Stimulated activated naive CD8-positive, alpha-beta T cell treated with anti-CD3 and anti-CD28 coated beads, Interleukin-15, Interleukin-2, amounts not matched to agents 100 ng/mL and 50 ng/mL, for 24 hours (primary cell): ENCODE data around the gene TNFRSF1A.
"Not testable (repeated sequence)": the region's sequence is repeated elsewhere in the genome, so short reads cannot be mapped to it uniquely, and the experiment has no call there.

Experiments used
- H3K27ac Mint-ChIP-seq: one replicate; pipeline ENCODE4 v1.8.0; 2021; ENCODE audit warnings: mild to moderate bottlenecking, mixed read lengths
- H3K27me3 Mint-ChIP-seq: one replicate; pipeline ENCODE4 v1.8.0; 2021; ENCODE audit warnings: mixed read lengths
- H3K36me3 Mint-ChIP-seq: one replicate; pipeline ENCODE4 v1.8.0; 2021; ENCODE audit warnings: low read depth, mixed read lengths
- H3K4me1 Mint-ChIP-seq: one replicate; pipeline ENCODE4 v1.8.0; 2021; ENCODE audit warnings: low read depth, mixed read lengths
- H3K4me3 Mint-ChIP-seq: one replicate; pipeline ENCODE4 v1.8.0; 2021; ENCODE audit warnings: mild to moderate bottlenecking, mixed read lengths
- H3K9me3 Mint-ChIP-seq: one replicate; pipeline ENCODE4 v1.8.0; 2021; ENCODE audit warnings: mixed read lengths

The TNFRSF1A gene

DNA sequence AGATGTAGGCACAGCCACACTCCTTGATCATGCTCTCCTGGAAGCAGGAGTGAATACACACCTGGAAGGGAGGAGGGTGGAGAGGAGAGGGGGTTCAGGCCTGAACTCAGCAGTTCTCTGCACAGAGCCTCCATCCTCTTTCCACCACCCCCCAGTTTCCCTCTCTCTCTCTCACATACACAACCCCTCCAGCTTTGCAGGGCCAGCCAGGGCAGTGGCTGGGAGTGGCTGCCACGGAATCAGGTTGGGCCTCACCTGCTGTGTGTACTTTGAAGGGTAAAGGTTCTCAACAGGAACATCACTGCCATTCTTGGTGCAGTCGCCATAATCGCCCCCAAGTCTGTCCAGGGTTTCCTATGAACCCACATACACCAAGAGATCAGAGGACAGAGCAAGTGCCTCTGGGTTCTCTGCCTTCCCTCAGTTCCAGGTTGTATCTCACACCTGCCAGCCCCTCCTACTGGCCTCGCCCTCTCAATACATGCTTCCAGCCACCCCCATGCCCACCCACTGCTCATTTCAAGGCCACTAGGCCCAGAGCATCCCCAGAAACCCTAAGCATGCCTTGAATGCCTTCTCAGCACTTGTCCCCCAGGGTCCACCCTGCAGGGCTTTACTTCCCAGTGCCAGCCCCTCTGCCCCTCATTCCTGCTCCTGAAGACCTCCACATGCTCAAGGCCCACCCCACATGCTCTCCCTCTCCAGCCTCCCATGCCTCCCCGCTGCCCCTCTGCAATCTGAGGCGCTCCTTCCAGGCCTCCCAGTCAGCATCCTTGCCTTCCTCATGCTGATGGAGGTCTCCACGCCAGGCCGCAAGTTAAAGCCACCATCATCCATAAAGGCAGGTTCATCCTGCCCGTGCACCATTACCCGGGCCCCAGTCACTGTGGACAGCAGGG, 12.9 kb upstream of the TNFRSF1A start:
- no peak overlapping the region for H3K27ac Mint-ChIP-seq
- no peaks in the 10 kb centered on the region for H3K36me3 Mint-ChIP-seq
- H3K4me1 Mint-ChIP-seq, result no peaks in the 10 kb centered on the region
- H3K9me3 Mint-ChIP-seq, result no peaks in the 10 kb centered on the region
- peaks cover 5% of the 10 kb centered on the region for H3K27me3 Mint-ChIP-seq
- H3K4me3 Mint-ChIP-seq, result no peak overlapping the region

DNA sequence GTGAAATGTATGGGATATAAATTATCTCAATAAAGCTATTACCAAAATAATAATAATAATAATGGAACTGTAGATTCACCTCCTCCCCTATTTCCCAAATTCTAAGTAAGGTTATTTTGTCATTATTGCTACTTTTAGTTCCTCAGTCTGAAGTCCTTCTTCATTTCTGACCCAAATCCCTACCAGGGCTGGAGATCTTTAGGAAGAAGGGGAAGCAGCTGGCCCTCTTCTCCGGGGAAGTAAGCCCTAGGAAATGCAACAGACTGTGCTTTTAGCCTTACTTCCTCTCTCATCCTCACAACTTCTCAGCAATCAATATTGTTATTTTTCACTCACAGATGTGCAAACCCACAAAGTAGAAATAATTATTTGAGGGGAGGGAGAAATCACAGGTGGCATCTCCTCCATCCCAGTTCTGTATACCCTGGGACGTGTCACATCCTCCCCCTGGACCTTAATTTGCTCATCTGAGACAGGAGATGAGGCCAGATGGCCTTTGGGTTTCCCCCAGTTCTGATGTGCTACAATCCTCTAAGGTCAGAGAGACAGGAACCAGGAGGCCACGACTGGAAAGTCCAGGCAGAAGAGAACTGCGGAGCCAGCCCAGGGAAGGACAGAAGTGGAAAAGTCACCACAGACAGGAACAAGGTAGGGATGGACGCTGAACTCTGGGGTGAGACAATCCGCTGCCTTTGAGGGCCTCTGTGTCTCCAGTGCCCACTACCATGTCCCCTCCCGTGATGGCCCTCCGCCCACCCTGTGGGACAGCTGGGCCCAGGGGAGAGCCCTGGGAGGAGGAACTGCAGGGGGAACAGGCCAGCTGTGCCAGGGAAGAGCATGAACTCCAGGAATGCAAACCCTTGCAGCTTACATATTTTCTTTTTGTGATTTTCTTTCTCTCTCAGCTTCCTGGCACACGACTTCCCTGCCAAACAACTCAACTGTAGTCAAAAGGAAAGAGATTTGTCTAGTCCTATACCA, 10.6 kb upstream of the TNFRSF1A start:
- H3K27ac Mint-ChIP-seq, result no peak overlapping the region
- no peaks in the 10 kb centered on the region for H3K9me3 Mint-ChIP-seq
- no peak overlapping the region for H3K4me3 Mint-ChIP-seq
- peaks cover 5% of the 10 kb centered on the region for H3K27me3 Mint-ChIP-seq
- no peaks in the 10 kb centered on the region for H3K36me3 Mint-ChIP-seq
- peaks cover 1% of the 10 kb centered on the region for H3K4me1 Mint-ChIP-seq

DNA sequence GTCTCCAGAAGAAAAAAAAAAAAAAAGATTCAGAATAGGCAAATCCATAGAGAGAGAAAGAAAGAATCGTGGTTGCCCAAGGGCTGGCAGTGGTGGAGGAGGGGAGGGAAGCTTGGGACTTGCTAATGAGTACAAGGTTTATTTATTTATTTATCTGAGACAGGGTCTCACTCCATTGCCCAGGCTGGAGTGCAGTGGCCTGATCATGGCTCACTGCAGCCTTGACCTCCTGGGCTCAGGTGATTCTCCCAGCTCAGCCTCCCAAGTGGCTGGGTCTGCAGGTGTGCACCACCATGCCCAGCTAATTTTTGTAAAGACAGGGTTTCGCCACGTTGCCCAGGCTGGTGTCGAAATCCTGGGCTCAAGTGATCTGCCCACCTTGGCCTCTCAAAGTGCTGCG, 9.7 kb upstream of the TNFRSF1A start:
- Mint-ChIP-seq H3K4me3 (no peak overlapping the region), H3K4me1 (peaks cover 10% of the 10 kb centered on the region), H3K36me3 (no peaks in the 10 kb centered on the region), H3K9me3 (no peaks in the 10 kb centered on the region), H3K27ac (no peak overlapping the region), H3K27me3 (peaks cover 5% of the 10 kb centered on the region)

- H3K27ac Mint-ChIP-seq, result no peak overlapping the region
- no peaks in the 10 kb centered on the region for H3K9me3 Mint-ChIP-seq
- H3K36me3 Mint-ChIP-seq, result no peaks in the 10 kb centered on the region
- no peaks in the 10 kb centered on the region for H3K27me3 Mint-ChIP-seq
- no peak overlapping the region for H3K4me3 Mint-ChIP-seq
- peaks cover 36% of the 10 kb centered on the region for H3K4me1 Mint-ChIP-seq
Measured at GRCh38 chr12:6347367-6348338, 5.8 kb upstream of the TNFRSF1A start.

GRCh38 chr12:6346942-6347341, 5.1 kb upstream of the TNFRSF1A start:
- Mint-ChIP-seq H3K4me1 (peaks cover 43% of the 10 kb centered on the region), H3K27me3 (no peaks in the 10 kb centered on the region), H3K4me3 (no peak overlapping the region)

GRCh38 chr12:6346235-6346832, 4.5 kb upstream of the TNFRSF1A start:
- no peaks in the 10 kb centered on the region for H3K36me3 Mint-ChIP-seq
- H3K4me1 Mint-ChIP-seq, result peaks cover 46% of the 10 kb centered on the region
- no peaks in the 10 kb centered on the region for H3K27me3 Mint-ChIP-seq
- H3K27ac Mint-ChIP-seq, result no peak overlapping the region
- H3K4me3 Mint-ChIP-seq, result no peak overlapping the region
- H3K9me3 Mint-ChIP-seq, result no peaks in the 10 kb centered on the region

More at GRCh38 chr12:6346942-6347341, 5.1 kb upstream of the TNFRSF1A start:
- Mint-ChIP-seq H3K36me3 (no peaks in the 10 kb centered on the region), H3K27ac (no peak overlapping the region), H3K9me3 (no peaks in the 10 kb centered on the region)

DNA sequence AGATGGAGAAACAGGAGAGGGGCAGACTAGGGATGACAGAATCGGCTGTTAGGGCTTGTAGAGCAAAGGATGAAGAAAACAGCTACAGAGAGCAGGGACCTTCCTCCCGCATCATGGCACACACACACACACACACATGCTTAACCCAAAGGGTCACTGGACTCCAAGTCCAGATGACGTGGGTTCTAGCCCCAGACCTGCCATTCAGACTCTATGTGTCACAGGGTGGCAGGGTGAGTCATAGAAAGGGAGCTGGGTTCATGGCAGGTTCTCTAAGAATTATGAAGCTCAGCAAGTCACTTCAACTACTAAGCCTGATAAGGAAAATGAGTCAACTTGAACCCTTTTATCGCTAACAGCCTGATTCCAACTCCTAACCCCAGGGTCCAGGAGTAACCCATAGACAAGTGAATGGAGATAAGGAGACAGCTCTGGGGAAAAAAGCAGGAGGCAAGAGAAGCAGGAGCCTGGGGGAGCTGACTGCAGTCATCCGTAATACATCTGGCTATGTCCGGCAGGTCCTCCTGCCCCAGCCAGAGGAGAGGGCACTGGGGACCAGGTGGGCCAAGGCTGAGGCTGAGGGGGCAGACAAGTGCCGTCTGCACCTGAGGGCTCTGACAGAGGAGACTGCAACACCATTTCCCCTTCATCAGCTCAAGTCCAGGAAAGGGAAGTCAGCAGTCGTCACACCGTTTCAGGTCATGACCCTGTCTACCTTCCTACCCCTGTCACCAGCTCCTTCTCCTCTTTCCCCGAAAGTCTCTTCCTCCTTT, 3.6 kb upstream of the TNFRSF1A start:
- no peaks in the 10 kb centered on the region for H3K27me3 Mint-ChIP-seq
- H3K36me3 Mint-ChIP-seq, result no peaks in the 10 kb centered on the region
- H3K4me3 Mint-ChIP-seq, result no peak overlapping the region
- H3K27ac Mint-ChIP-seq, result peak overlapping the region; percentile 38
- H3K4me1 Mint-ChIP-seq, result peaks cover 46% of the 10 kb centered on the region
- H3K9me3 Mint-ChIP-seq, result no peaks in the 10 kb centered on the region

- H3K27me3 Mint-ChIP-seq, H3K9me3 Mint-ChIP-seq, H3K27ac Mint-ChIP-seq, H3K4me3 Mint-ChIP-seq, H3K36me3 Mint-ChIP-seq: not testable (repeated sequence)
- peaks cover 46% of the 10 kb centered on the region for H3K4me1 Mint-ChIP-seq
Measured at GRCh38 chr12:6344101-6344660, 2.3 kb upstream of the TNFRSF1A start.

- Mint-ChIP-seq H3K4me3 (no peak overlapping the region), H3K9me3 (no peaks in the 10 kb centered on the region), H3K4me1 (peaks cover 46% of the 10 kb centered on the region), H3K36me3 (no peaks in the 10 kb centered on the region), H3K27me3 (no peaks in the 10 kb centered on the region), H3K27ac (no peak overlapping the region)
Measured at GRCh38 chr12:6343518-6343917, 1.6 kb upstream of the TNFRSF1A start.

DNA sequence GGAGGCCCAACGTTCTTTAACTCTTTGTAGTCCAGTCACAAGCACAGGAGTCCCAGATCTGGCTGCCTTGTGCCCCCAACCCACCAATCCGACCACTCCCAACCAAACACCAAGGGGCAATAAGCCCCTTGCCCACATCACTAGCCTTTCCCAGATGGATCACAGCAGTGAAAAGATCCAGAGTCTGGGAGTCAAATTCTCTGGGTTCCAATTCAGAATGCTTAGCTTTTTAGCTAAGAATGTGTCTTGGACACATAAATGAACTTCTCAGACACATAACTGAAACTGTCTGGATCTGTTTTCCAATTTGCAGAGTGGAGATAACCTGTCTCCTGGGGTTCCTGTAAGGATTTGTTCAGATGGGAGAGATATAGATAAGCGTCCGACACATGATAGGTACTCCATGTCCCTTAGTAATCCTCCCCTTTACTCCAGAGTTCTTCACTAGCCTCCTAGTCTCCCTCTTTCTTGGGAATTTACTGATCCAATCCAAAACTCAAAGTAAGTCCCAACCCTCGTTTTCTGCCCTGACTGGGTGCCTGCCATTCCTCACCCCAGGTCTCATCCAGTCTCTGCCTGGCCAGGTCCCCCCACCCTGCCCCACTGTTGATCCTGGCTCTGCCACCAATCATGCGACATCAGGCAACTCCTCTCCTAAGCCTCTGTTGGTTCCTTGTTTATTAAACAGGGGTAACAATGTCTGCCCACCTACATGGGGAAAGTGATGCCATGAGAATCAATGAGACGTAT, 439 bp upstream of the TNFRSF1A start:
- no peaks in the 10 kb centered on the region for H3K36me3 Mint-ChIP-seq
- no peak overlapping the region for H3K27ac Mint-ChIP-seq
- no peak overlapping the region for H3K4me3 Mint-ChIP-seq
- H3K9me3 Mint-ChIP-seq, result no peaks in the 10 kb centered on the region
- peaks cover 43% of the 10 kb centered on the region for H3K4me1 Mint-ChIP-seq
- H3K27me3 Mint-ChIP-seq, result no peaks in the 10 kb centered on the region

- Mint-ChIP-seq H3K27me3 (no peaks in the 10 kb centered on the region), H3K36me3 (no peaks in the 10 kb centered on the region), H3K9me3 (no peaks in the 10 kb centered on the region), H3K4me1 (peaks cover 32% of the 10 kb centered on the region), H3K27ac (no peak overlapping the region), H3K4me3 (no peak overlapping the region)
Measured at GRCh38 chr12:6340745-6341416, 995 bp downstream of the TNFRSF1A start.

DNA sequence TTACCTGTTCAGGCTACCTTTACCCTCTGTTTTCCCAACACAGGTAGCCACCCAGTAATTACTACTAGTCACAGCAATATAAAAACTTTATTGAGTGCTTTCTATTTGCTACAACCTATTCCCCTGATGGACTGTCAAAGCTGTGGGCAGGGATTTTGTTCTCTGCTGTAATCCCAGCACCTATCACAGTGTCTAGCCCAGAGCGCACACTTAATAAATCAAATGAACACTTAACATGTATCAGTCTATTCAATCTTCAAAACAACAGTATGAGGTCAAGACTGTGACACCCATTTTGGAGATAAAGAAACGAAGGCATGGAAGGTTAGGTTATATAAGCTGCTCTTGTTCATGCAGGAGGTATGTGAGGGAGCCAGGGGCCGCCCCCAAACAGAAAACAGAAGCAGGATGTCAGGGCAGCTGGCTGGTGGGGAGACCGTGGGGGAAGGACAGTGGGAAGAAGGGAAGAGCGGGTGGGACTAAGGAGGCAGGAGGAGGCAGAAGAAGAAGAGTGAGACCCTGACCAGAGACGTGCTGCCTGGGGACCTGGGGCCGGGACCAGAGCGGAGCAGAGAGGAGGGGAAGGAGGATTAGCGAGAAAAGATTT, 1.7 kb downstream of the TNFRSF1A start:
- Mint-ChIP-seq H3K27ac (no peak overlapping the region), H3K27me3 (no peaks in the 10 kb centered on the region), H3K4me3 (no peak overlapping the region), H3K36me3 (no peaks in the 10 kb centered on the region), H3K9me3 (no peaks in the 10 kb centered on the region), H3K4me1 (peaks cover 25% of the 10 kb centered on the region)
